Mesothelial cell of epicardium (in vitro differentiated cells): Measurements from ENCODE around the gene PRKN. TPM values are rescaled to one million over a fixed set of nuclear protein-coding genes. Genes with fewer than 3 reads are reported as not detected.

Experiments
- DNase-seq, 2 experiments: peaks; one replicate each; pipeline ENCODE4 v3.0.0; 2021; ENCODE audit warnings: low spot score in 2 of 2; ENCODE audit not compliant: unreplicated experiment in 2 of 2
- H3K27ac Mint-ChIP-seq: 2 replicates; pipeline ENCODE4 v1.8.0; 2021; ENCODE audit warnings: mixed read lengths
- H3K27me3 Mint-ChIP-seq: 2 replicates; pipeline ENCODE4 v1.8.0; 2021; ENCODE audit warnings: low read depth, mixed read lengths
- H3K36me3 Mint-ChIP-seq: 2 replicates; pipeline ENCODE4 v1.8.0; 2021; ENCODE audit warnings: mixed read lengths
- H3K4me1 Mint-ChIP-seq: 2 replicates; pipeline ENCODE4 v1.8.0; 2021; ENCODE audit warnings: mixed read lengths
- H3K4me3 Mint-ChIP-seq: 2 replicates; pipeline ENCODE4 v1.8.0; 2021; ENCODE audit warnings: mild to moderate bottlenecking, moderate library complexity, mixed read lengths
- H3K9me3 Mint-ChIP-seq: 2 replicates; pipeline ENCODE4 v1.8.0; 2021; ENCODE audit warnings: mixed read lengths
- CTCF ChIP-seq: fragments of 200-600 bp; sonication (generic); IDR thresholded peaks from one replicate; pipeline ENCODE4 v1.5.0; 2021; ENCODE audit warnings: antibody characterized with exemption; ENCODE audit not compliant: unreplicated experiment
- total RNA-seq: library from RNA; stranded (reverse); gene quantifications from 3 replicates; pipeline ENCODE4 v1.2.1, GENCODE V29; 2021

Gene PRKN
- total RNA-seq, 1 donor from 2014 or later, result 7.6 TPM

GRCh38 chr6:161755080-161755479 lies 972.5 kb downstream of the PRKN start:
- no peaks in the 10 kb centered on the region for H3K27me3 Mint-ChIP-seq
- TF ChIP-seq CTCF, result no peak
- H3K4me1 Mint-ChIP-seq, result no peaks in the 10 kb centered on the region
- H3K9me3 Mint-ChIP-seq, result peaks cover 10% of the 10 kb centered on the region
- H3K4me3 Mint-ChIP-seq, result no peak overlapping the region
- H3K27ac Mint-ChIP-seq, result no peak overlapping the region
- H3K36me3 Mint-ChIP-seq, result no peaks in the 10 kb centered on the region
- no peak for DNase-seq

- no peak for TF ChIP-seq CTCF
- DNase-seq, result no peak
- Mint-ChIP-seq H3K36me3 (no peaks in the 10 kb centered on the region), H3K27me3 (peaks cover 4% of the 10 kb centered on the region), H3K4me1 (peaks cover 7% of the 10 kb centered on the region), H3K9me3 (peaks cover 4% of the 10 kb centered on the region), H3K27ac (no peak overlapping the region), H3K4me3 (no peak overlapping the region)
These were observed 976.9 kb downstream of the PRKN start for GRCh38 chr6:161750686-161751085.

GRCh38 chr6:161749576-161749975 lies 978.0 kb downstream of the PRKN start:
- H3K4me1 Mint-ChIP-seq, result peaks cover 7% of the 10 kb centered on the region
- H3K27ac Mint-ChIP-seq, result no peak overlapping the region
- no peak for DNase-seq
- no peaks in the 10 kb centered on the region for H3K36me3 Mint-ChIP-seq
- peaks cover 4% of the 10 kb centered on the region for H3K27me3 Mint-ChIP-seq
- peaks cover 4% of the 10 kb centered on the region for H3K9me3 Mint-ChIP-seq
- H3K4me3 Mint-ChIP-seq, result no peak overlapping the region
- no peak for TF ChIP-seq CTCF

- no peak overlapping the region for H3K27ac Mint-ChIP-seq
- TF ChIP-seq CTCF, result peak; percentile 84
- no peaks in the 10 kb centered on the region for H3K36me3 Mint-ChIP-seq
- peak in 1 of 2 experiments; percentile 81 for DNase-seq
- H3K9me3 Mint-ChIP-seq, result peaks cover 4% of the 10 kb centered on the region
- no peak overlapping the region for H3K4me3 Mint-ChIP-seq
- peaks cover 7% of the 10 kb centered on the region for H3K4me1 Mint-ChIP-seq
- peaks cover 4% of the 10 kb centered on the region for H3K27me3 Mint-ChIP-seq
These were observed 978.8 kb downstream of the PRKN start for GRCh38 chr6:161748535-161749416.

GRCh38 chr6:161747506-161747905 lies 980.1 kb downstream of the PRKN start:
- no peak for DNase-seq
- Mint-ChIP-seq H3K4me1 (peaks cover 7% of the 10 kb centered on the region), H3K27me3 (peaks cover 4% of the 10 kb centered on the region), H3K4me3 (no peak overlapping the region), H3K36me3 (no peaks in the 10 kb centered on the region), H3K27ac (no peak overlapping the region), H3K9me3 (peaks cover 4% of the 10 kb centered on the region)
- TF ChIP-seq CTCF, result no peak
